Mesenchymal stem cell (in vitro differentiated cells and primary cell): ENCODE data around the gene IFITM10. TPM values are rescaled to one million over a fixed set of nuclear protein-coding genes. Genes with fewer than 3 reads are reported as not detected.

ENCODE experiments used
- DNase-seq: peaks from one replicate; pipeline ENCODE4 v3.0.0-alpha.2; 2013
- H2AFZ ChIP-seq: one replicate; pipeline ENCODE4 v1.6.1; 2013; ENCODE audit warnings: low read depth, mild to moderate bottlenecking, control low read depth, inconsistent platforms, low read length, moderate library complexity
- H2AK5ac ChIP-seq: 2 replicates; pipeline ENCODE4 v1.6.1; 2013; ENCODE audit warnings: low read length, moderate library complexity, mild to moderate bottlenecking, inconsistent platforms; ENCODE audit not compliant: severe bottlenecking
- H2BK120ac ChIP-seq: one replicate; pipeline ENCODE4 v1.6.1; 2013; ENCODE audit warnings: low read depth, mild to moderate bottlenecking, inconsistent platforms, low read length, moderate library complexity
- H2BK12ac ChIP-seq, 2 experiments: one replicate each; pipeline ENCODE4 v1.6.1; 2013; ENCODE audit warnings: inconsistent platforms in 2 of 2, low read length in 2 of 2, mild to moderate bottlenecking in 2 of 2, moderate library complexity in 2 of 2, control low read depth in 1 of 2
- H2BK15ac ChIP-seq: one replicate; pipeline ENCODE4 v1.6.1; 2013; ENCODE audit warnings: mild to moderate bottlenecking, low read depth, inconsistent platforms; ENCODE audit not compliant: poor library complexity, severe bottlenecking
- H2BK5ac ChIP-seq: 2 replicates; pipeline ENCODE4 v1.6.1; 2013; ENCODE audit warnings: low read depth, mild to moderate bottlenecking, low read length, control low read depth, inconsistent platforms; ENCODE audit not compliant: poor library complexity, severe bottlenecking
- H3K14ac ChIP-seq, 2 experiments: one replicate each; pipeline ENCODE4 v1.6.1; 2013; ENCODE audit warnings: inconsistent platforms in 2 of 2, low read length in 2 of 2, control low read depth in 1 of 2, mild to moderate bottlenecking in 1 of 2, moderate library complexity in 1 of 2
- H3K18ac ChIP-seq, 2 experiments: one replicate each; pipeline ENCODE4 v1.6.1; 2013; ENCODE audit warnings: inconsistent platforms in 2 of 2, low read length in 2 of 2, control low read depth in 1 of 2, low read depth in 1 of 2, mild to moderate bottlenecking in 1 of 2
- H3K23ac ChIP-seq, 2 experiments: one replicate each; pipeline ENCODE4 v1.6.1; 2013; ENCODE audit warnings: inconsistent platforms in 2 of 2, low read length in 2 of 2, mild to moderate bottlenecking in 2 of 2, moderate library complexity in 2 of 2, control low read depth in 1 of 2
- H3K27ac ChIP-seq: 2 replicates; pipeline ENCODE4 v1.5.1; 2013; ENCODE audit warnings: mild to moderate bottlenecking, moderate library complexity, low read length, control low read depth, inconsistent platforms; ENCODE audit not compliant: poor library complexity, severe bottlenecking
- H3K27me3 ChIP-seq, 2 experiments: 2 replicates each; pipeline versions ENCODE4 v1.6.1 to v1.7.0; 2013; ENCODE audit warnings: low read length in 2 of 2, mild to moderate bottlenecking in 2 of 2, moderate library complexity in 2 of 2, control low read depth in 1 of 2, inconsistent platforms in 1 of 2; ENCODE audit not compliant: control insufficient read depth in 1 of 2, insufficient read depth in 1 of 2
- H3K36me3 ChIP-seq, 2 experiments: 2 replicates each; pipeline versions ENCODE4 v1.6.1 to v1.7.0; 2013; ENCODE audit warnings: low read length in 2 of 2, control low read depth in 1 of 2, inconsistent platforms in 1 of 2, low read depth in 1 of 2, mild to moderate bottlenecking in 1 of 2; ENCODE audit not compliant: insufficient read depth in 2 of 2, control insufficient read depth in 1 of 2
- H3K4ac ChIP-seq, 2 experiments: one replicate each; pipeline ENCODE4 v1.6.1; 2013; ENCODE audit warnings: inconsistent platforms in 2 of 2, low read length in 2 of 2, mild to moderate bottlenecking in 2 of 2, moderate library complexity in 2 of 2, control low read depth in 1 of 2, low read depth in 1 of 2
- H3K4me1 ChIP-seq: 2 replicates; pipeline ENCODE4 v1.6.1; 2013; ENCODE audit warnings: low read depth, low read length, control low read depth; ENCODE audit not compliant: control insufficient read depth, insufficient read depth
- H3K4me2 ChIP-seq: 2 replicates; pipeline ENCODE4 v1.6.1; 2013; ENCODE audit warnings: low read length, mild to moderate bottlenecking, inconsistent platforms; ENCODE audit not compliant: poor library complexity, severe bottlenecking
- H3K4me3 ChIP-seq, 2 experiments: 2 replicates each; pipeline versions ENCODE4 v1.5.1 to v1.7.0; 2013; ENCODE audit warnings: low read length in 2 of 2, mild to moderate bottlenecking in 2 of 2, control low read depth in 1 of 2, low read depth in 1 of 2; ENCODE audit not compliant: insufficient read depth in 1 of 2
- H3K79me1 ChIP-seq: replicated peaks from 2 replicates; pipeline ENCODE4 v1.6.1; 2013; ENCODE audit warnings: mild to moderate bottlenecking, control low read depth, low read length, inconsistent platforms; ENCODE audit not compliant: poor library complexity, severe bottlenecking
- H3K9ac ChIP-seq: 2 replicates; pipeline ENCODE4 v1.7.0; 2013; ENCODE audit warnings: mild to moderate bottlenecking, low read length, moderate library complexity
- H3K9me3 ChIP-seq: 2 replicates; pipeline ENCODE4 v1.7.0; 2013; ENCODE audit warnings: mild to moderate bottlenecking, low read length; ENCODE audit not compliant: control insufficient read depth
- H4K8ac ChIP-seq: one replicate; pipeline ENCODE4 v1.6.1; 2013; ENCODE audit warnings: inconsistent platforms, mild to moderate bottlenecking, low read length, moderate library complexity
- H4K91ac ChIP-seq: one replicate; pipeline ENCODE4 v1.6.1; 2013; ENCODE audit warnings: mild to moderate bottlenecking, low read length, inconsistent platforms
- WGBS: methylation state at CpG from one replicate; pipeline ENCODE4 v1.1.7; 2013; ENCODE audit warnings: mixed read lengths; 5-methylcytosine and 5-hydroxymethylcytosine counted together
- polyA plus RNA-seq, 2 experiments: library from polyadenylated mRNA; stranded (reverse); fragments of 200-250 nt; gene quantifications; one replicate each; pipeline ENCODE4 v1.2.3, GENCODE V29; 2013

IFITM10 gene
- polyA plus RNA-seq (2013, experiment 1 of 2): 0.61 TPM
- polyA plus RNA-seq (2013, experiment 2 of 2): 0.53 TPM

DNA sequence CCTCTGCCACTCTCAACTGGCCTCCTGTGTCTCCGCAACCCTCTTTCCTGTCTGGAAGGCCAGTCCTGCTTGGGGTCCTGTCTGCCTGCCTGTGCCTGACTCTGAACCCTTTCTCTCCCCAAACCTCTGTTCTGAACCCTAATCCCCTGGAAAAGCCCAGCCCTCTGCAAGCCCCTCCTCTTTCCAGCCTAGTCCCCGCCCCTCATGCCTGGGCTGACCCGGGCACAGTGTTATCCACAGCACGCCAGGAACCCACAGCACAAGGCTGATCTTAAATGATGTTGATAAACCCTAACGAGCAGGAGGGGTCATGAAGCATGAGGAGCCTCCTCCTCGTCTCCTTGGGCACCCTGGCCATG lies at the start of gene IFITM10:
IFITM10 (minus strand) TSS at position 115 of the 359 bp plus-strand sequence. CDS start 153 bp downstream, outside the sequence.
- H3K4me2 ChIP-seq: no peak within 1 kb of the TSS

DNA sequence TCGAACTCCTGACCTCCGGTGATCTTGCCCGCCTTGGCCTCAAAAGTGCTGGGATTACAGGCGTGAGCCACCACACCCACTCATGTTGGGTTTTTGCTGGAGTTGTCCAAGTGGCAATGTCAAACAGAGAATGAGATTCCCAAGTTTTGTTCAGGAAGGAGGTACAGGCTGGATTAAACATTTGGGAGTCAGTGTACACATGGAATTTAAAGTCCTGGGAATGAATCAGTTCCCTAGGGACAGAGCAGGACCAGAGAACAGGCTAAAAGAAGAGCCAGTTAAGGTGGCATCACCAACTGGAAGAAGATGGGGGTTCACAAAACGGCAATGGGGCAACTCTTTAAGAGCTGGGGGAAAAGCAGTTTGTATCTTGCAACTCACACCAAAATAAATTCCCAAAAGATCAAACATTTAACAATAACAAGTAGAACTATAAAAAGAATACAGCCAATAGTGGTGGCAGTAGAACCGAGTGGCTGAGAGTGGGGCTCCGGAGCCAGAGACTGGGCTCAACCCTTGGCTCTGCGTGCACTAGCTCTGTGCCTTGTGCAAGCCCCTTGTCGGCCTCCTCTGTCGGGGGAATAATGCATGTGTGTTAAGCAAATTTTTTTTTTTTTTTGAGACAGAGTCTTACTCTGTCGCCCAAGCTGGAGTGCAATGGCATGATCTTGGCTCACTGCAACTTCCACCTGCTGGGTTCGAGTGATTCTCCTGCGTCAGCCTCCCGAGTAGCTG lies 47.2 kb upstream of the IFITM10 start:
- Histone ChIP-seq H3K9me3 (no peaks in the 10 kb centered on the region), H3K18ac (no peak overlapping the region), H4K8ac (no peak overlapping the region), H3K4ac (no peak overlapping the region), H3K4me1 (peaks cover 2% of the 10 kb centered on the region), H3K9ac (no peak overlapping the region), H3K27ac (no peak overlapping the region), H2BK15ac (no peak overlapping the region), H3K79me1 (no peaks in the 10 kb centered on the region), H2BK5ac (no peak overlapping the region), H2AFZ (no peak overlapping the region), H4K91ac (no peak overlapping the region), H3K4me2 (no peak overlapping the region), H3K4me3 (no peak overlapping the region), H2BK12ac (no peak overlapping the region), H2BK120ac (no peak overlapping the region), H3K14ac (no peak overlapping the region), H3K36me3 (no peaks in the 10 kb centered on the region), H3K23ac (no peak overlapping the region), H2AK5ac (no peak overlapping the region), H3K27me3 (peaks cover 21 to 53% of the 10 kb centered on the region in 2 experiments)
- 96% methylated on average over 12 of the region's 14 CpGs for WGBS
- no peak for DNase-seq

More for the DNA sequence above, at the start of gene IFITM10:
- no peak within 1 kb of the TSS for H2AFZ ChIP-seq
- H2BK15ac ChIP-seq: peak within 1 kb of the TSS; percentile 62
- no peak for DNase-seq
- H3K9me3 ChIP-seq: no peaks in the 10 kb centered on the region
- 65% methylated on average over 6 of the region's 6 CpGs for WGBS
- peaks cover 0 to 12% of the 10 kb centered on the region in 2 experiments for H3K27me3 ChIP-seq
- no peak within 1 kb of the TSS for H2AK5ac ChIP-seq
- no peak within 1 kb of the TSS for H3K27ac ChIP-seq
- no peak within 1 kb of the TSS for H2BK5ac ChIP-seq
- H2BK12ac ChIP-seq: peak within 1 kb of the TSS; percentile 29 to 74
- peak within 1 kb of the TSS in 1 of 2 experiments; percentile 44 for H3K4ac ChIP-seq
- H4K91ac ChIP-seq: peak within 1 kb of the TSS; percentile 80
- no peak within 1 kb of the TSS for H3K23ac ChIP-seq
- peak within 1 kb of the TSS; percentile 85 for H3K9ac ChIP-seq
- H4K8ac ChIP-seq: peak within 1 kb of the TSS; percentile 20
- peak within 1 kb of the TSS in 1 of 2 experiments; percentile 69 for H3K14ac ChIP-seq
- peak within 1 kb of the TSS; percentile 46 for H2BK120ac ChIP-seq
- H3K79me1 ChIP-seq: peaks cover 5% of the 10 kb centered on the region
- H3K4me3 ChIP-seq: peak within 1 kb of the TSS in 1 of 2 experiments; percentile 76
- H3K36me3 ChIP-seq: peaks cover 44 to 61% of the 10 kb centered on the region in 2 experiments
- H3K4me1 ChIP-seq: peaks cover 34% of the 10 kb centered on the region
- peak within 1 kb of the TSS; percentile 56 to 85 for H3K18ac ChIP-seq

DNA sequence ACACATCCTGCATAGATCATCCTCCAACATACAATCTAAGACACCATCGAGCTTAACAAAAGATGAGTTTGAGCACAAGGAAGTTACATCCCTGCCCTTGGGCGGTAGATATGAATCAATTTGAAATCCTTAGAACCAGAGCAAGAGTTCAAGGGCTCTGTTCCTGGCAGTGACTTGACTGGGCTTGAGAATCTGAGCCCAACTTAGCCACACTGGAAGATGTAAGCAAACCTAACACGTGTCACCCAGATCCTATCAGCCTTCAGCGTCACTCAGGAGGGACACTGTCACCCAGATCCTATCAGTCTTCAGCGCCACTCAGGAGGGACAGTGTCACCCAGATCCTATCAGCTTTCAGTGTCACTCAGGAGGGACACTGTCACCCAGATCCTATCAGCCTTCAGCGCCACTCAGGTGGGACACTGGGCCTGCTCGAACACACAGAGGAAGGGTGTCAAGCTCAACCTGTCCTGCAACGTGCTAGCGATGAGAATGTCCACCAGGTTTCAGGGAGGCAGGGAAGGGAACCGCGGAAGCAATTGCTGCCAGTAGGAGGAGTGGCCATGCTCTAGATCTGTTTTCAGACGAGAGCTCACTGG lies 46.1 kb upstream of the IFITM10 start:
- Histone ChIP-seq H3K14ac (peak overlapping the region in 1 of 2 experiments; percentile 91), H2BK15ac (no peak overlapping the region), H2BK5ac (no peak overlapping the region), H2BK120ac (no peak overlapping the region), H3K4ac (no peak overlapping the region), H3K79me1 (no peaks in the 10 kb centered on the region), H3K36me3 (no peaks in the 10 kb centered on the region), H2BK12ac (no peak overlapping the region), H3K4me3 (no peak overlapping the region), H3K4me1 (peaks cover 2% of the 10 kb centered on the region), H3K27ac (no peak overlapping the region), H4K8ac (no peak overlapping the region), H3K18ac (peak overlapping the region in 1 of 2 experiments; percentile 7), H3K27me3 (peaks cover 21 to 57% of the 10 kb centered on the region in 2 experiments), H3K23ac (peak overlapping the region in 1 of 2 experiments; percentile 52), H2AFZ (no peak overlapping the region), H2AK5ac (no peak overlapping the region), H3K4me2 (no peak overlapping the region), H3K9ac (no peak overlapping the region), H3K9me3 (no peaks in the 10 kb centered on the region), H4K91ac (peak overlapping the region; percentile 82)
- DNase-seq: no peak
- WGBS: 71% methylated on average over 12 of the region's 12 CpGs

DNA sequence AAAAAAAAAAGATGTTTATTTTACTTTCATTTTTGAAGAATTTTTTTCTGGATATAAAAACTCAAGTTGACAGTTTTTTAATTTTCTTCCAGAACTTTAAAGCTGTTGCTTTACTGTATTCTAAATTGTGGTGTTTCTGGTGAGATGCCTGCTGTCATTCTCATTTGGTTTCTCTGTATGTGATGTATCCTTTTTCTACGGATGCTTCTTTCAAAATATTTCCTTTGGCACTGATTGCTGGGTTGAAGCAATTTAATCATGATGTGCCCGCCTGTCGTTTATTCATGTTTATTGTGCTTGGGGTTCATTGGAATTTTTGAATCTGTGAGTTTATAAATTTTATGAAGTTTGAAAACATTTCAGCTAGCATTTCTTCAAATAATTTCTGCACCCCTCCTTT lies 42.7 kb upstream of the IFITM10 start:
- Histone ChIP-seq H4K91ac (no peak overlapping the region), H3K4me2 (no peak overlapping the region), H3K4ac (no peak overlapping the region), H3K14ac (no peak overlapping the region), H3K79me1 (no peaks in the 10 kb centered on the region), H3K23ac (no peak overlapping the region), H2AFZ (no peak overlapping the region), H3K18ac (no peak overlapping the region), H3K9ac (no peak overlapping the region), H3K4me1 (peaks cover 2% of the 10 kb centered on the region), H3K27ac (no peak overlapping the region), H2BK12ac (no peak overlapping the region), H2BK120ac (no peak overlapping the region), H2BK5ac (no peak overlapping the region), H3K27me3 (peaks cover 21 to 57% of the 10 kb centered on the region in 2 experiments), H2BK15ac (no peak overlapping the region), H4K8ac (no peak overlapping the region), H3K36me3 (no peaks in the 10 kb centered on the region), H2AK5ac (no peak overlapping the region), H3K9me3 (no peaks in the 10 kb centered on the region), H3K4me3 (no peak overlapping the region)
- 93% methylated on average over 3 of the region's 3 CpGs for WGBS
- no peak for DNase-seq
